Glutamatergic neuron (in vitro differentiated cells): Measurements from ENCODE around the gene PRKG1. TPM values are rescaled to one million over a fixed set of nuclear protein-coding genes. Genes with fewer than 3 reads are reported as not detected.

Experiments
- DNase-seq: peaks from one replicate; pipeline ENCODE4 v3.0.0; 2022
- H3K27ac Mint-ChIP-seq: one replicate; pipeline ENCODE4 v1.8.0; 2020; ENCODE audit warnings: mild to moderate bottlenecking, mixed read lengths, inconsistent platforms; ENCODE audit not compliant: unreplicated experiment
- H3K27me3 Mint-ChIP-seq: one replicate; pipeline ENCODE4 v1.8.0; 2020; ENCODE audit warnings: mild to moderate bottlenecking, moderate library complexity, mixed read lengths, inconsistent platforms; ENCODE audit not compliant: unreplicated experiment
- H3K36me3 Mint-ChIP-seq: one replicate; pipeline ENCODE4 v1.8.0; 2020; ENCODE audit warnings: mild to moderate bottlenecking, mixed read lengths, inconsistent platforms; ENCODE audit not compliant: unreplicated experiment
- H3K4me1 Mint-ChIP-seq: one replicate; pipeline ENCODE4 v1.8.0; 2020; ENCODE audit warnings: mild to moderate bottlenecking, low read depth, mixed read lengths, inconsistent platforms; ENCODE audit not compliant: unreplicated experiment
- H3K4me3 Mint-ChIP-seq: one replicate; pipeline ENCODE4 v1.8.0; 2020; ENCODE audit warnings: mild to moderate bottlenecking, mixed read lengths, inconsistent platforms; ENCODE audit not compliant: unreplicated experiment
- H3K9me3 Mint-ChIP-seq: one replicate; pipeline ENCODE4 v1.8.0; 2020; ENCODE audit warnings: mild to moderate bottlenecking, moderate library complexity, mixed read lengths, inconsistent platforms; ENCODE audit not compliant: unreplicated experiment
- CTCF ChIP-seq: fragments of 200-600 bp; sonication (generic); IDR thresholded peaks from one replicate; pipeline ENCODE4 v1.5.0; 2021; ENCODE audit not compliant: partially characterized antibody, unreplicated experiment
- total RNA-seq: library from RNA; stranded (reverse); fragmentation: NEBNext Ultra II Directional; extraction: Animal tissue kit (Norgen Biotek cat#: 25700); gene quantifications from one replicate; pipeline ENCODE4 v1.2.1, GENCODE V29; 2021; ENCODE audit not compliant: unreplicated experiment

Gene PRKG1
- total RNA-seq, 1 donor from 2014 or later: 52.7 TPM

GRCh38 chr10:52210161-52210560 is 1135.9 kb downstream of the PRKG1 start:
- Mint-ChIP-seq H3K4me1 (peaks cover 41% of the 10 kb centered on the region), H3K4me3 (no peak overlapping the region), H3K27me3 (no peaks in the 10 kb centered on the region), H3K9me3 (peaks cover 4% of the 10 kb centered on the region), H3K27ac (no peak overlapping the region), H3K36me3 (peaks cover 4% of the 10 kb centered on the region)
- DNase-seq: no peak
- no peak for TF ChIP-seq CTCF

GRCh38 chr10:52212062-52212461 is 1137.8 kb downstream of the PRKG1 start:
- DNase-seq: no peak
- TF ChIP-seq CTCF: no peak
- Mint-ChIP-seq H3K36me3 (no peaks in the 10 kb centered on the region), H3K27me3 (no peaks in the 10 kb centered on the region), H3K9me3 (peaks cover 2% of the 10 kb centered on the region), H3K4me1 (peaks cover 56% of the 10 kb centered on the region), H3K27ac (no peak overlapping the region), H3K4me3 (no peak overlapping the region)

GRCh38 chr10:52212802-52213201 is 1138.5 kb downstream of the PRKG1 start:
- Mint-ChIP-seq H3K27me3 (no peaks in the 10 kb centered on the region), H3K4me3 (no peak overlapping the region), H3K4me1 (peaks cover 56% of the 10 kb centered on the region), H3K9me3 (peaks cover 2% of the 10 kb centered on the region), H3K36me3 (no peaks in the 10 kb centered on the region), H3K27ac (no peak overlapping the region)
- DNase-seq: no peak
- TF ChIP-seq CTCF: no peak

GRCh38 chr10:52213321-52213752 is 1139.0 kb downstream of the PRKG1 start:
- Mint-ChIP-seq H3K27ac (peak overlapping the region; percentile 9), H3K36me3 (no peaks in the 10 kb centered on the region), H3K9me3 (peaks cover 1% of the 10 kb centered on the region), H3K27me3 (no peaks in the 10 kb centered on the region), H3K4me1 (peaks cover 51% of the 10 kb centered on the region), H3K4me3 (peak overlapping the region; percentile 17)
- no peak for TF ChIP-seq CTCF
- no peak for DNase-seq

- DNase-seq: no peak
- Mint-ChIP-seq H3K27ac (no peak overlapping the region), H3K4me1 (peaks cover 39% of the 10 kb centered on the region), H3K27me3 (no peaks in the 10 kb centered on the region), H3K9me3 (peaks cover 2% of the 10 kb centered on the region), H3K4me3 (no peak overlapping the region), H3K36me3 (no peaks in the 10 kb centered on the region)
- TF ChIP-seq CTCF: peak; percentile 85
Measured at GRCh38 chr10:52215745-52216361, 1141.6 kb downstream of the PRKG1 start.
